ENCODE measurements around the gene ADAMTSL4. TPM values are rescaled to one million over a fixed set of nuclear protein-coding genes. Genes with fewer than 3 reads are reported as not detected.
"Not testable (repeated sequence)": the region's sequence is repeated elsewhere in the genome, so short reads cannot be mapped to it uniquely, and the experiment has no call there.

ADAMTSL4 gene
- total RNA-seq, 1 donor from 2014 or later: not detected

DNA sequence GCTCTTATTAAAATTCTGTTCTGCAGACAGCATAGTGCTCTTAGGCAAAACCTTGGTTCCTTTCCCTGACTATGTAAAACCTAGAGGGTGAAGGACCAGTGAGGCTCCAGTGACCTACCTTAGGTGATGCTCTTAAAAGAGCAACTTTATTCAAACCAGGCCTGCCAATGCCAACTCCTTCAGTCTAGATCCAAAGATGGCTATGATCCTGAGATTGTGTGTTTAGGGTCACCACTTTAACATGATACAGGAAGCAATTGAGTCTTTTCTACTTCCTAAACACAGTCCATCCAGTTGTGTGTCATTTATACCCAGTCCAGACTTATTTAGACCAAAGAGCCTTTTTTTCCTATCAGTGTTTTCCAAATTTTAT lies 19.4 kb downstream of the ADAMTSL4 start:
- Histone ChIP-seq H3K79me2 (ENCODE audit: low read depth) (peaks cover 92% of the 10 kb centered on the region), H3K4me2 (peak overlapping the region; percentile 82), H3K27me3 (no peaks in the 10 kb centered on the region), H3K4me1 (peaks cover 33% of the 10 kb centered on the region), H4K20me1 (ENCODE audit: low read depth) (peaks cover 19% of the 10 kb centered on the region), H3K9me3 (ENCODE audit: low read depth) (no peaks in the 10 kb centered on the region), H3K9ac (peak overlapping the region; percentile 62), H3K27ac (peak overlapping the region; percentile 100), H2AFZ (replicated peaks) (no peak overlapping the region), H3K4me3 (peak overlapping the region; percentile 2), H3K36me3 (no peaks in the 10 kb centered on the region), H3F3A (ENCODE audit: low read depth) (peaks cover 68% of the 10 kb centered on the region)
- Mint-ChIP-seq H3K27me3 (ENCODE audit: insufficient read depth, low read depth) (peaks cover 2% of the 10 kb centered on the region), H3K36me3 (peaks cover 15% of the 10 kb centered on the region), H3K4me3 (peak overlapping the region; percentile 67), H3K4me1 (peaks cover 47% of the 10 kb centered on the region), H3K27ac (peak overlapping the region; percentile 98), H3K9me3 (no peaks in the 10 kb centered on the region)
- TF ChIP-seq EZH2phosphoT487 (IDR thresholded peaks at IDR 0.05): no peak
- peak; percentile 38 for DNase-seq (ENCODE audit: low spot score)

DNA sequence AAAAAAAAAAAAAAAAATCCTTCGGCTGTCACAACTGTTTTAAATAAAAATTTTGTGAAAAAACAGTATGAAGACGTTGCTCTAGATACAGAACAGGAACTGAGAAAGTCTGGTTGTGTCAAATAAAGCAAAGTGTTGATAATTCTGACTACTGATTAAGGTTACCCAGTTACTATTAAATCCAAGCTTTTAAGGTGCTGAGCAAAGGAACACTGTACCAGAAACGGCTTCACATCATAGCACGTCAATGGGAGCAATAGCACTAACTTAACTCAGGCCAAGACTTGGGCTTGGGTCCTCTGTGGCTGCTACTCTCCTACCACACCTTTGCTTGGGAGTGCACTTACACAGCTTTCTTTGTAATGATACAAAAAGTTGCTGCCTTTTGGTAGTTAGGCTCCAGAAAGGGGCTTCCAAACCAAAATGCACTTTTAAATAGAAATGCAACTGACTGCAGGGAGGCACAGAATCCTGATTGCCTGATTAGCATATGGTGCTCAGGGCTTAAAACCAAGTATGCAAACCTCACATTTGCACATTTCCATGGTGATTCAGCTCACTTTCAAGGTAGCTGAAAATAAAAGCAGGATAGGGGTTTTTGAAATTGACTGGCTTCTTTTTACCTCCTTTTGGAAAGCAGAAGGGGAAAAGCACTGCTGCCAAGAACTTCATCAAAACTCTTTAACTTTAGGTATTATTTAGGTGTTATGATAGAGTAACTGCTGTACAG lies 23.9 kb downstream of the ADAMTSL4 start:
- H3K9ac ChIP-seq: no peak overlapping the region
- H3K27ac ChIP-seq: no peak overlapping the region
- Mint-ChIP-seq H3K36me3 (peaks cover 48% of the 10 kb centered on the region), H3K27me3 (ENCODE audit: insufficient read depth, low read depth) (no peaks in the 10 kb centered on the region), H3K9me3 (no peaks in the 10 kb centered on the region), H3K4me3 (no peak overlapping the region), H3K4me1 (peaks cover 52% of the 10 kb centered on the region), H3K27ac (no peak overlapping the region)
- H3K27me3 ChIP-seq: no peaks in the 10 kb centered on the region
- no peak overlapping the region for H3K4me2 ChIP-seq
- DNase-seq (ENCODE audit: low spot score): no peak
- H4K20me1 ChIP-seq (ENCODE audit: low read depth): peaks cover 64% of the 10 kb centered on the region
- H3K9me3 ChIP-seq (ENCODE audit: low read depth): no peaks in the 10 kb centered on the region
- no peak overlapping the region for H3K4me3 ChIP-seq
- H3K79me2 ChIP-seq (ENCODE audit: low read depth): peaks cover 97% of the 10 kb centered on the region
- H2AFZ ChIP-seq (replicated peaks): no peak overlapping the region
- peaks cover 38% of the 10 kb centered on the region for H3K4me1 ChIP-seq
- peaks cover 93% of the 10 kb centered on the region for H3F3A ChIP-seq (ENCODE audit: low read depth)
- TF ChIP-seq EZH2 (IDR thresholded peaks at IDR 0.05) (no peak), EZH2phosphoT487 (IDR thresholded peaks at IDR 0.05) (no peak)
- TF ChIP-seq, protein P1, sequence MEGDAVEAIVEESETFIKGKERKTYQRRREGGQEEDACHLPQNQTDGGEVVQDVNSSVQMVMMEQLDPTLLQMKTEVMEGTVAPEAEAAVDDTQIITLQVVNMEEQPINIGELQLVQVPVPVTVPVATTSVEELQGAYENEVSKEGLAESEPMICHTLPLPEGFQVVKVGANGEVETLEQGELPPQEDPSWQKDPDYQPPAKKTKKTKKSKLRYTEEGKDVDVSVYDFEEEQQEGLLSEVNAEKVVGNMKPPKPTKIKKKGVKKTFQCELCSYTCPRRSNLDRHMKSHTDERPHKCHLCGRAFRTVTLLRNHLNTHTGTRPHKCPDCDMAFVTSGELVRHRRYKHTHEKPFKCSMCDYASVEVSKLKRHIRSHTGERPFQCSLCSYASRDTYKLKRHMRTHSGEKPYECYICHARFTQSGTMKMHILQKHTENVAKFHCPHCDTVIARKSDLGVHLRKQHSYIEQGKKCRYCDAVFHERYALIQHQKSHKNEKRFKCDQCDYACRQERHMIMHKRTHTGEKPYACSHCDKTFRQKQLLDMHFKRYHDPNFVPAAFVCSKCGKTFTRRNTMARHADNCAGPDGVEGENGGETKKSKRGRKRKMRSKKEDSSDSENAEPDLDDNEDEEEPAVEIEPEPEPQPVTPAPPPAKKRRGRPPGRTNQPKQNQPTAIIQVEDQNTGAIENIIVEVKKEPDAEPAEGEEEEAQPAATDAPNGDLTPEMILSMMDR (IDR thresholded peaks at IDR 0.05): no peak
- H3K36me3 ChIP-seq: peaks cover 30% of the 10 kb centered on the region

DNA sequence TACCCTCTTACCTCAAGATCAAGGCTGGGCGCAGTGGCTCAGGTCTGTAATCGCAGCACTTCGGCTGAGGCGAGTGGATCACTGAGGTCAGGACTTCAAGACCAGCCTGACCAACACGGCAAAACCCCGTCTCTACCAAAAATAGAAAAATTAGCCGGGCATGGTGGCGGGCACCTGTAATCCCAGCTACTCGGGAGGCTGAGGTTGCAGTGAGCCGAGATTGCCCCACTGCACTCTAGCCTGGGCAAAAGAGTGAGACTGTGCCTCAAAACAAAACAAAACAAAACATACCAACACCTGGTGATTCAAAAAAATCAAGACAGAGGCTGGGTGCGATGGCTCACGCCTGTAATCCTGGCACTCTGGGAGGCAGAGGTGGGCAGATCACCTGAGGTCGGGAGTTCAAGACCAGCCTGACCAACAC lies 24.5 kb downstream of the ADAMTSL4 start:
- H3K4me2 ChIP-seq; H3K9me3 ChIP-seq (ENCODE audit: low read depth); H3K9ac ChIP-seq; DNase-seq (ENCODE audit: low spot score); H3K27ac Mint-ChIP-seq; H3K27me3 ChIP-seq; H3K4me3 ChIP-seq; H2AFZ ChIP-seq (replicated peaks); H3K9me3 Mint-ChIP-seq; H3K4me3 Mint-ChIP-seq; H3K27me3 Mint-ChIP-seq (ENCODE audit: insufficient read depth, low read depth); H3K27ac ChIP-seq: not testable (repeated sequence)
- H3F3A ChIP-seq (ENCODE audit: low read depth): peaks cover 93% of the 10 kb centered on the region
- H4K20me1 ChIP-seq (ENCODE audit: low read depth): peaks cover 70% of the 10 kb centered on the region
- H3K4me1 ChIP-seq: peaks cover 35% of the 10 kb centered on the region
- peaks cover 100% of the 10 kb centered on the region for H3K79me2 ChIP-seq (ENCODE audit: low read depth)
- Mint-ChIP-seq H3K4me1 (peaks cover 46% of the 10 kb centered on the region), H3K36me3 (peaks cover 53% of the 10 kb centered on the region)
- H3K36me3 ChIP-seq: peaks cover 30% of the 10 kb centered on the region

DNA sequence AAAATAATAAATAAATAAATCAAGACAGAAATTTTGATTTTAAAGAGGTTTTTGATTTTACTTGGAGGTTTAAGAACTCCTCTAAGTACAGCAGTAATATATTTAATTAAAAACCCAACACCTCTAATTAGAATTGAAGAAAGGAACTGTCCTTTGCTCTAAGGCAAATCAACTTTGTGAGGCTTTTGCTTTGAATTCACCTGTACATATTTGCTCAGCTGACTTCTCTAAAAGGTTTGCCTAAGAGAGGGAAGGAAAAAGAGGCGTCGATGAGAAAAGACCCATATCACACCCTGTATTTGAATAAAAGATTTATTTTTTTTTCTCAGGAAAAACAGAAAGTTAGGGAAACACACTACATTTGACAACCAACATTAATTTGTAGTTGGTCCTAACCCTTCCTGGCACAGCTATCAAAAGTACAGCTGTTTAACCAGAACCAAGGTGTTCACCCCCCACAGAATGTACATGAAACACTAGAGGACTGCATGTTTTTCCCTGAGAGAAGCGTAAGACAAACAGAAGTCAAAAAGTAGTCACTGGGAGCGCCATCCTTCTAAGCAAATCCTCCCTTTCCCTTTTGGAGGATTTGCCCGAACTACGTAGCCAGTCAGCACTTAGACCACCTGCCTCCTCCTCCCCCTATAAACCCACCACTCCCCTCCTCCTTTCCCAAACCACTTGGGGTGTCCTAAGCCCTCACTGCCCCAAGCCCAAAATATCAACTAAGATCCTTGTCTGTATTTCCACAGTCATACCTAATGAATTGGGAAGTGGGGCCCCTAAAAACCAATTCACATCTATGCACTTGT lies 25.3 kb downstream of the ADAMTSL4 start:
- Mint-ChIP-seq H3K27me3 (ENCODE audit: insufficient read depth, low read depth) (peaks cover 2% of the 10 kb centered on the region), H3K4me3 (no peak overlapping the region), H3K36me3 (peaks cover 53% of the 10 kb centered on the region), H3K27ac (no peak overlapping the region), H3K4me1 (peaks cover 41% of the 10 kb centered on the region), H3K9me3 (no peaks in the 10 kb centered on the region)
- Histone ChIP-seq H3F3A (ENCODE audit: low read depth) (peaks cover 93% of the 10 kb centered on the region), H3K9ac (no peak overlapping the region), H3K9me3 (ENCODE audit: low read depth) (no peaks in the 10 kb centered on the region), H3K27ac (peak overlapping the region; percentile 56), H3K27me3 (no peaks in the 10 kb centered on the region), H3K79me2 (ENCODE audit: low read depth) (peaks cover 96% of the 10 kb centered on the region), H2AFZ (replicated peaks) (no peak overlapping the region), H4K20me1 (ENCODE audit: low read depth) (peaks cover 73% of the 10 kb centered on the region), H3K36me3 (peaks cover 30% of the 10 kb centered on the region), H3K4me2 (peak overlapping the region; percentile 99), H3K4me3 (peak overlapping the region; percentile 71), H3K4me1 (peaks cover 27% of the 10 kb centered on the region)
- TF ChIP-seq, protein P1 (IDR thresholded peaks at IDR 0.05): no peak
- TF ChIP-seq EZH2phosphoT487 (IDR thresholded peaks at IDR 0.05) (no peak), EZH2 (IDR thresholded peaks at IDR 0.05) (no peak)
- DNase-seq (ENCODE audit: low spot score): no peak

All from neural progenitor cell (in vitro differentiated cells).